Testis (tissue), 3 donors: Measurements from ENCODE around the gene GJD4. TPM values are rescaled to one million over a fixed set of nuclear protein-coding genes. Genes with fewer than 3 reads are reported as not detected.

Experiments
- DNase-seq: peaks from one replicate; pipeline ENCODE4 v3.0.0-alpha.2; 2019
- H3K27ac ChIP-seq, 2 donors: fragments of 200-600 bp; sonication (generic); one replicate each; pipeline ENCODE4 v1.5.1; 2019
- H3K27me3 ChIP-seq: fragments of 200-600 bp; sonication (generic); one replicate; pipeline ENCODE4 v1.5.1; 2019
- H3K36me3 ChIP-seq: fragments of 200-600 bp; sonication (generic); one replicate; pipeline ENCODE4 v1.5.1; 2017; ENCODE audit warnings: low read depth; ENCODE audit errors: missing control alignments
- H3K4me1 ChIP-seq: fragments of 200-600 bp; sonication (generic); one replicate; pipeline ENCODE4 v1.5.1; 2019
- H3K4me3 ChIP-seq, 2 donors: fragments of 200-600 bp; sonication (generic); one replicate each; pipeline ENCODE4 v1.5.1; 2017 to 2019
- H3K9me3 ChIP-seq: fragments of 200-600 bp; sonication (generic); one replicate; pipeline ENCODE4 v1.5.1; 2017
- POLR2A ChIP-seq: fragments of 450-650 bp; IDR thresholded peaks from one replicate; pipeline ENCODE4 v1.6.1; 2017; ENCODE audit warnings: antibody characterized with exemption, mild to moderate bottlenecking, moderate library complexity
- WGBS, 2 donors: methylation state at CpG; one replicate each; pipeline ENCODE4 v1.1.5; 2018; 5-methylcytosine and 5-hydroxymethylcytosine counted together
- intact Hi-C: fragments of 100-400 bp; cut with DNase I; formaldehyde crosslinking; loops from one replicate; pipeline ENCODE4 v1.15.1; 2023; ENCODE audit warnings: low total_unique reads
- polyA plus RNA-seq: library from polyadenylated mRNA; stranded (reverse); fragments of 350-450 nt; fragmentation: Illumina TruSeq; extraction: RNeasy Lipid Tissue Mini Kit (QIAGEN cat#74804); gene quantifications from one replicate; pipeline ENCODE4 v1.2.3, GENCODE V29; 2014; ENCODE audit warnings: low read depth, low replicate concordance; ENCODE audit not compliant: insufficient read depth
- total RNA-seq, 2 donors: library from RNA; depleted of rRNA; stranded (reverse); fragments of >200 nt; gene quantifications; one replicate each; pipeline ENCODE4 v1.2.3, GENCODE V29; 2016
- TF ChIP-seq, protein P1 (sequence below), 3 experiments: fragments of 450-650 bp in 2 of 3; fragments of 200-600 bp in 1 of 3; sonication (generic) in 1 of 3; IDR thresholded peaks; one replicate each; pipeline ENCODE4 v1.5.1; 2016 to 2019; ENCODE audit warnings: antibody characterized with exemption in 3 of 3, mild to moderate bottlenecking in 2 of 3, moderate library complexity in 1 of 3

Gene GJD4
- total and polyA plus RNA-seq, 3 donors from 2014 or later = 0.31 TPM; not detected in 2

DNA sequence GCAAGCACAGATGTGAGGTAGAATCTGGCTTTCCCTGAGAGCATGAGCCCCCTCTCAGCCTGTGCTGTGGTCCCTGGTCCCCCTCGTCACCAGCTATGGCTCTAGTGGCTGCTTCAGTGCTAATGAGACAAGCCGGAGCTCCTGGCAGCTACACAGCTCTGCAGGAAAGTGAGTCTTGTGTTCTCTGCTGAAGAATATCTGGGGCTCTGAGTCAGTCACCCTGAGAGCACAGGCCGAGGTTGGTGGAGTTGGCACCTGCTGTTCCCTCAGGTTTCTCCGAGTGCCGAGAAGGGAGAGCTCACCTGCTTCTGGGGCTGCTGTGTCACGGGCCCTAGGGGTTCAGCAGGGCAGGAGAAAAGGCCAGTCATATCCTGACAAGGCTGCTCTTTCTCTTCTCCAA is 37.2 kb upstream of the GJD4 start:
- Histone ChIP-seq H3K4me3 (no peak overlapping the region), H3K4me1 (peaks cover 12% of the 10 kb centered on the region), H3K9me3 (no peaks in the 10 kb centered on the region), H3K36me3 (no peaks in the 10 kb centered on the region), H3K27ac (no peak overlapping the region), H3K27me3 (no peaks in the 10 kb centered on the region)
- intact Hi-C loops = no loop called here
- WGBS, 2 donors = 91 to 92% methylated on average over 4 to 6 of the region's 6 CpGs
- TF ChIP-seq POLR2A = no peak
- TF ChIP-seq, protein P1, sequence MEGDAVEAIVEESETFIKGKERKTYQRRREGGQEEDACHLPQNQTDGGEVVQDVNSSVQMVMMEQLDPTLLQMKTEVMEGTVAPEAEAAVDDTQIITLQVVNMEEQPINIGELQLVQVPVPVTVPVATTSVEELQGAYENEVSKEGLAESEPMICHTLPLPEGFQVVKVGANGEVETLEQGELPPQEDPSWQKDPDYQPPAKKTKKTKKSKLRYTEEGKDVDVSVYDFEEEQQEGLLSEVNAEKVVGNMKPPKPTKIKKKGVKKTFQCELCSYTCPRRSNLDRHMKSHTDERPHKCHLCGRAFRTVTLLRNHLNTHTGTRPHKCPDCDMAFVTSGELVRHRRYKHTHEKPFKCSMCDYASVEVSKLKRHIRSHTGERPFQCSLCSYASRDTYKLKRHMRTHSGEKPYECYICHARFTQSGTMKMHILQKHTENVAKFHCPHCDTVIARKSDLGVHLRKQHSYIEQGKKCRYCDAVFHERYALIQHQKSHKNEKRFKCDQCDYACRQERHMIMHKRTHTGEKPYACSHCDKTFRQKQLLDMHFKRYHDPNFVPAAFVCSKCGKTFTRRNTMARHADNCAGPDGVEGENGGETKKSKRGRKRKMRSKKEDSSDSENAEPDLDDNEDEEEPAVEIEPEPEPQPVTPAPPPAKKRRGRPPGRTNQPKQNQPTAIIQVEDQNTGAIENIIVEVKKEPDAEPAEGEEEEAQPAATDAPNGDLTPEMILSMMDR (IDR thresholded peaks at IDR 0.05) = no peak
- no peak for DNase-seq

DNA sequence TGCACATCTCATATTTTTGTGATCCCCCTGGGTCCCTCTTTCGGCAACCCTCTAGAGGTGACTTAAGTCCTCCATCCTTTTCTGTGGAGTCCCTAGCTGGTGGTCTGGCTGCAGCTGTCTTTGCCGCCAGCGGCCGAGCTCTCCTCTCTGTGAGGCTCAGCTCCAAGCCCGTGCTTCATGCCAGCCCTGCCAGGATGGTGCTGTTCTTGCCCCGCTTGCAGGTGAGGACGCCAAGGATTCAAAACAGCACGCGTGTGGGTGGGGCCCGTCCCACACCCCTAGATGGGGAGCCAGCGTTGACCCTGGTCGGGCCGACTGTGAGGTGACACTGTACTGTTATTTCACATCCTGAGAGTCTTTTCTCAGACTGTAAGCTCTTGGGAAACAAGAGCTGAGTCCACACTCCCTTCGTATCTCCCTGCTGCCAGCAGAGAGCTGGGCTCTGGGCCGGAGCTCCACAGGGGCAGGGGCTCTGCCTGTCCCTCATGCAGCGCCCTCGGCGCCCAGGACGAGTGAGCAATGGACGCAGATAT is 36.6 kb upstream of the GJD4 start:
- Histone ChIP-seq H3K9me3 (no peaks in the 10 kb centered on the region), H3K4me3 (no peak overlapping the region), H3K4me1 (peaks cover 12% of the 10 kb centered on the region), H3K36me3 (no peaks in the 10 kb centered on the region), H3K27me3 (no peaks in the 10 kb centered on the region), H3K27ac (no peak overlapping the region)
- 82 to 93% methylated on average over 6 to 20 of the region's 20 CpGs for WGBS, 2 donors
- intact Hi-C loops = no loop called here
- DNase-seq = no peak
- TF ChIP-seq, protein P1 (IDR thresholded peaks at IDR 0.05) = no peak

DNA sequence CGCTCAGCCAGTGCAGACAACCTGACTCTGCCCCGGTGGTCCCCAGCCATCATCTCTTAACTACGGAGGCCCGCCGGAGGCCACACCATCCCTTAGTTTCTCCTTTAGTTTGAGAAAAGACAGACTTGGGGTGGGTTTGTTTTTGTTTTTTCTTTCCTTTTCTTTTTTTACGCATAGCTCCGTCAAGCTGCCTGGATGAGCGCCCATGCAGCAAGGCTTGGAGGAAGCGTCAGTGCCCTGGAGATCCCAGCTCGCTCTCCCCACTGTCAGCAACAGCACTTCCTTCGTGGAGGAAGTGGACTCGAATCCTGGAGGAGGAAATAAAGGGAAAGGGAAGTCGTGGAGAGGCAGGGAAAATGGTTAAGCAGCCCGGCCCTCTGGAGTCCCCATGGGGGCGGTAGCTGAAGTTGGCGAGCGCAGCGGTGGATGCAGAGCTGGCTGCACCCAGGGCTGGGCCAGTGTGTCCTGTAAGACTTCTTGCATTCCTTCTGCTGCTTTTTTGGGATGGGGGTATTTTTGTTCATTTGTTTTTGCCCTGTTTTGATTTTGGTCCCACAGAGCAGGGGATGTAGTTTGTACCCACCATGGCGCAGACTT is 35.9 kb upstream of the GJD4 start:
- Histone ChIP-seq H3K4me3 (no peak overlapping the region), H3K27ac (no peak overlapping the region), H3K9me3 (no peaks in the 10 kb centered on the region), H3K4me1 (peaks cover 12% of the 10 kb centered on the region), H3K27me3 (no peaks in the 10 kb centered on the region), H3K36me3 (no peaks in the 10 kb centered on the region)
- TF ChIP-seq POLR2A = no peak
- TF ChIP-seq, protein P1 (IDR thresholded peaks at IDR 0.05) = no peak
- intact Hi-C loops = no loop called here
- DNase-seq = no peak
- 86 to 87% methylated on average over 19 of the region's 19 CpGs for WGBS, 2 donors

DNA sequence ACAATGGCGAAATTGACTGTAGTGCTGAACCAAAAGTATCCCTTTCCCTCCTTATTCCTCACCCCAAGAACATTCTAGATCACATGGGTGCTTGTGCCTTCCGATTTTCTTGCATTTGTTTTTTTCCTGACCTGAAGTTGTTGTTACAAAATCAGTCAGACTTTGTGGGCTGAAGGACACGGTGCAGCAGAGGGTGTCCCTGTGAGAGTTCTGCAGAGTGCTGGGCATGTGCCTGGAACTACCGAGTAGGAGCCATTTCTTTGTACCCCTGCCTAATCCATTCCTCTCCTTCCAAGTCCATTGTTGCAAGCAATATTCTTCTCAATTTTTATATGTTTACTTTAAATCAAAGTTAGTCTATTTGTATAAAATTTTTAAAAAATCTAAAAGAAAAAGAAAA is 35.3 kb upstream of the GJD4 start:
- TF ChIP-seq POLR2A = no peak
- TF ChIP-seq, protein P1 (IDR thresholded peaks at IDR 0.05) = no peak
- no peaks in the 10 kb centered on the region for H3K9me3 ChIP-seq
- no peak overlapping the region for H3K4me3 ChIP-seq
- intact Hi-C loops = no loop called here
- no peak for DNase-seq
- 79 to 80% methylated on average over 4 of the region's 4 CpGs for WGBS, 2 donors
- H3K4me1 ChIP-seq = peaks cover 6% of the 10 kb centered on the region
- H3K36me3 ChIP-seq = no peaks in the 10 kb centered on the region
- H3K27ac ChIP-seq = no peak overlapping the region
- no peaks in the 10 kb centered on the region for H3K27me3 ChIP-seq

DNA sequence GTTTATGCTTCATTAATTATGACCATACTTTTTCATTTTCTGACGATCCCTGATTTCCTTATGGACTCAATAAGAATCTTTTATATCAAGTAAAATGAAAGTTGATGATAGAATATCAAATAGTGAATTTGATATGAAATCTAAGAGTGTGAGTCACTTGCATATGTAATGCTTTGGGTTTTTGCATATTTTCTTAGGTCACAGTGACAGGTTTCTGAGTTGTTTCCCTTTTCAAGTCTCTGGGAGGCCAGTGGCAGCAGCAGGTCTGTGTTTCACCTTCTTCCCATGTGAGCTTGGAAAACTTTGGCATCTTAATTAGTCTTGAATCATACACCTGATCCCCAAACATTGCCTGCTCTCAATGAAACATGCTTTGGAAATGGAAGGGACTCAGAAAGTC is 34.7 kb upstream of the GJD4 start:
- TF ChIP-seq, protein P1 (IDR thresholded peaks at IDR 0.05) = no peak
- no peak for TF ChIP-seq POLR2A
- Histone ChIP-seq H3K4me3 (no peak overlapping the region), H3K27me3 (no peaks in the 10 kb centered on the region), H3K9me3 (no peaks in the 10 kb centered on the region), H3K4me1 (peaks cover under 1% of the 10 kb centered on the region), H3K27ac (no peak overlapping the region), H3K36me3 (no peaks in the 10 kb centered on the region)
- WGBS, 2 donors = 88 to 96% methylated on average over 1 of the region's 1 CpG
- intact Hi-C loops = no loop called here
- no peak for DNase-seq
